NCI-H2107 treated with DMSO at 0.1 percent for 48 hours (cell line): Measurements from ENCODE around the gene CHAD.

Experiments
- DNase-seq: peaks from one replicate; lab custom pipeline; 2025; ENCODE audit not compliant: unreplicated experiment; lab: John Stamatoyannopoulos, UW

CHAD gene

GRCh38 chr17:50458701-50459676 lies 9.7 kb downstream of the CHAD start:
- no peak for DNase-seq

GRCh38 chr17:50458270-50458669 lies 10.4 kb downstream of the CHAD start:
- DNase-seq, result no peak

- no peak for DNase-seq
Observed at GRCh38 chr17:50457621-50458020, 11.1 kb downstream of the CHAD start.

- DNase-seq, result no peak
Observed at GRCh38 chr17:50453901-50454300, 14.8 kb downstream of the CHAD start.

GRCh38 chr17:50452630-50453300 lies 15.9 kb downstream of the CHAD start:
- DNase-seq, result no peak

GRCh38 chr17:50451943-50452629 lies 16.6 kb downstream of the CHAD start:
- no peak for DNase-seq

GRCh38 chr17:50448643-50449042 lies 20.0 kb downstream of the CHAD start:
- no peak for DNase-seq

GRCh38 chr17:50447870-50448595 lies 20.6 kb downstream of the CHAD start:
- DNase-seq, result no peak

GRCh38 chr17:50445730-50446325 lies 22.9 kb downstream of the CHAD start:
- DNase-seq, result no peak

GRCh38 chr17:50444841-50445715 lies 23.6 kb downstream of the CHAD start:
- no peak for DNase-seq

GRCh38 chr17:50443505-50443974 lies 25.1 kb downstream of the CHAD start:
- no peak for DNase-seq

GRCh38 chr17:50440838-50441829 lies 27.5 kb downstream of the CHAD start:
- DNase-seq, result no peak

- no peak for DNase-seq
Observed at GRCh38 chr17:50440172-50440837, 28.4 kb downstream of the CHAD start.

- DNase-seq, result no peak
Observed at GRCh38 chr17:50439008-50439407, 29.7 kb downstream of the CHAD start.

GRCh38 chr17:50437409-50437808 lies 31.3 kb downstream of the CHAD start:
- no peak for DNase-seq

GRCh38 chr17:50432125-50432762 lies 36.4 kb downstream of the CHAD start:
- no peak for DNase-seq
